Common myeloid progenitor, CD34-positive (primary cell): Measurements from ENCODE around the gene IQGAP3.
A peak's percentile ranks its signal among the peaks of the same experiment; 100 is the strongest.

Experiments
- CTCF ChIA-PET: fragments of 350-600 bp; sonication (Branson Sonifier 250); formaldehyde crosslinking; loops from one replicate; lab custom pipeline; 2021; ENCODE audit warnings: antibody characterized with exemption; lab: Charles Lee
- POLR2A ChIA-PET: fragments of 350-600 bp; sonication (Branson Sonifier 250); formaldehyde crosslinking; loops from one replicate; lab custom pipeline; 2021; ENCODE audit warnings: antibody characterized with exemption; lab: Charles Lee
- DNase-seq, 3 donors: peaks; one replicate each; pipeline versions ENCODE4 v3.0.0 to v3.0.0-alpha.2; 2013
- H3K27ac ChIP-seq, 2 experiments: 1 replicate in 1 of 2; 2 replicates in 1 of 2; pipeline ENCODE4 v1.7.0; 2013; ENCODE audit warnings: inconsistent platforms in 2 of 2, low read length in 2 of 2, mild to moderate bottlenecking in 2 of 2, low read depth in 1 of 2, moderate library complexity in 1 of 2; ENCODE audit not compliant: severe bottlenecking in 2 of 2, insufficient read depth in 1 of 2, poor library complexity in 1 of 2
- H3K27me3 ChIP-seq, 5 experiments: replicated peaks in 2 of 5; 1 replicate in 3 of 5; 2 replicates in 2 of 5; pipeline versions ENCODE4 v1.6.1 to v1.7.0; 2013; ENCODE audit warnings: low read length in 4 of 5, mild to moderate bottlenecking in 2 of 5, moderate library complexity in 2 of 5, inconsistent platforms in 1 of 5; ENCODE audit not compliant: insufficient read depth in 5 of 5, control insufficient read depth in 4 of 5
- H3K36me3 ChIP-seq, 4 experiments: 1 replicate in 2 of 4; 2 replicates in 2 of 4; pipeline versions ENCODE4 v1.6.1 to v1.7.0; 2013; ENCODE audit warnings: low read length in 3 of 4, control low read depth in 1 of 4, mild to moderate bottlenecking in 1 of 4; ENCODE audit not compliant: control insufficient read depth in 4 of 4, insufficient read depth in 4 of 4
- H3K4me1 ChIP-seq, 4 experiments: 1 replicate in 3 of 4; 2 replicates in 1 of 4; pipeline versions ENCODE4 v1.6.1 to v1.7.1; 2013; ENCODE audit warnings: low read length in 3 of 4, mild to moderate bottlenecking in 3 of 4, control low read depth in 1 of 4, inconsistent platforms in 1 of 4, moderate library complexity in 1 of 4; ENCODE audit not compliant: control insufficient read depth in 4 of 4, insufficient read depth in 4 of 4; ENCODE audit errors: control extremely low read depth in 1 of 4
- H3K4me3 ChIP-seq, 7 experiments: 1 replicate in 4 of 7; 2 replicates in 3 of 7; pipeline versions ENCODE4 v1.5.1 to v1.7.0; 2013; ENCODE audit warnings: mild to moderate bottlenecking in 7 of 7, low read length in 6 of 7, moderate library complexity in 6 of 7, inconsistent platforms in 2 of 7, low read depth in 2 of 7, control low read depth in 1 of 7; ENCODE audit not compliant: insufficient read depth in 4 of 7, control insufficient read depth in 1 of 7; ENCODE audit errors: extremely low read depth in 1 of 7
- H3K9me3 ChIP-seq, 5 experiments: 1 replicate in 4 of 5; 2 replicates in 1 of 5; pipeline versions ENCODE4 v1.6.1 to v1.7.1; 2013; ENCODE audit warnings: low read length in 4 of 5, mild to moderate bottlenecking in 2 of 5, inconsistent platforms in 1 of 5, low read depth in 1 of 5, moderate library complexity in 1 of 5; ENCODE audit not compliant: control insufficient read depth in 4 of 5, insufficient read depth in 2 of 5; ENCODE audit errors: control extremely low read depth in 1 of 5
- WGBS: methylation state at CpG from one replicate; pipeline ENCODE4 v1.1.5; 2013; ENCODE audit not compliant: insufficient coverage; 5-methylcytosine and 5-hydroxymethylcytosine counted together

Gene IQGAP3

GRCh38 chr1:156488566-156489165 is 83.7 kb downstream of the IQGAP3 start:
- ChIA-PET CTCF (interaction anchor here (0.5 to 11.7 kb wide), 14 partner anchors 8 to 512 kb away, joined by 3 to 114 read pairs (median 3); partner anchors contain the start of gene MEF2D), POLR2A (interaction anchor here (1.3 to 1.8 kb wide), 2 partner anchors 13 to 17 kb away, joined by 6 to 8 read pairs; partner anchors contain the start of gene MEF2D)
- no peak for DNase-seq
- Histone ChIP-seq H3K9me3 (no peaks in the 10 kb centered on the region), H3K36me3 (peaks cover 4 to 28% (median 11%) of the 10 kb centered on the region in 4 experiments), H3K4me3 (peak overlapping the region in 2 of 7 experiments; percentile 16 to 26), H3K27me3 (no peaks in the 10 kb centered on the region), H3K27ac (no peak overlapping the region), H3K4me1 (peaks cover 18 to 67% (median 61%) of the 10 kb centered on the region in 4 experiments)
- 68% methylated on average over 5 of the region's 5 CpGs for WGBS

DNA sequence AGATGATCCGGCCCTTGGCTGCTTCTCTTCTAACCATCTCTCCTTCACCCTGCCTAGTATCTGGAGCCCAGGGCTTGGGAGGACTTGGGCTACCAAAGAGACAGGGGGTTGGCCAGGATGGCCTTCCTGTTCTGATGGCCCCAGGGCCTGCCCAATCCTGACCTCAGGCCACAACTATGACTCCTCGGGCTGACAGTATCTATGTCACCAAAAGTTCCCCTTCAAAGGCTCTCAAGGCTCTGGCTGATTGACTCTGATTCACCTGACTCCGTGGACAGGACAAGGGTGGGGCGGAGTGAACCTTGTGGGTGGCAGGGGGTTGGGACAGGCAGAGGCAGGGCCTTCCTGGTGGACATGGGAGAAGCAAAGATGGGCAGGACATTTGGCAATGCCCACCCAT is 84.5 kb downstream of the IQGAP3 start:
- H3K4me1 ChIP-seq = peaks cover 14 to 59% (median 53%) of the 10 kb centered on the region in 4 experiments
- H3K27me3 ChIP-seq = no peaks in the 10 kb centered on the region
- H3K27ac ChIP-seq = peak overlapping the region in 1 of 2 experiments; percentile 44
- CTCF ChIA-PET = interaction anchor here (0.6 to 11.7 kb wide), 8 partner anchors 12 to 118 kb away, joined by 3 to 114 read pairs (median 4); partner anchors contain the start of gene MEF2D
- WGBS = 83% methylated on average over 2 of the region's 4 CpGs
- peaks cover 5 to 31% (median 16%) of the 10 kb centered on the region in 4 experiments for H3K36me3 ChIP-seq
- H3K4me3 ChIP-seq = no peak overlapping the region
- DNase-seq = no peak
- POLR2A ChIA-PET = no interaction called here
- no peaks in the 10 kb centered on the region for H3K9me3 ChIP-seq

DNA sequence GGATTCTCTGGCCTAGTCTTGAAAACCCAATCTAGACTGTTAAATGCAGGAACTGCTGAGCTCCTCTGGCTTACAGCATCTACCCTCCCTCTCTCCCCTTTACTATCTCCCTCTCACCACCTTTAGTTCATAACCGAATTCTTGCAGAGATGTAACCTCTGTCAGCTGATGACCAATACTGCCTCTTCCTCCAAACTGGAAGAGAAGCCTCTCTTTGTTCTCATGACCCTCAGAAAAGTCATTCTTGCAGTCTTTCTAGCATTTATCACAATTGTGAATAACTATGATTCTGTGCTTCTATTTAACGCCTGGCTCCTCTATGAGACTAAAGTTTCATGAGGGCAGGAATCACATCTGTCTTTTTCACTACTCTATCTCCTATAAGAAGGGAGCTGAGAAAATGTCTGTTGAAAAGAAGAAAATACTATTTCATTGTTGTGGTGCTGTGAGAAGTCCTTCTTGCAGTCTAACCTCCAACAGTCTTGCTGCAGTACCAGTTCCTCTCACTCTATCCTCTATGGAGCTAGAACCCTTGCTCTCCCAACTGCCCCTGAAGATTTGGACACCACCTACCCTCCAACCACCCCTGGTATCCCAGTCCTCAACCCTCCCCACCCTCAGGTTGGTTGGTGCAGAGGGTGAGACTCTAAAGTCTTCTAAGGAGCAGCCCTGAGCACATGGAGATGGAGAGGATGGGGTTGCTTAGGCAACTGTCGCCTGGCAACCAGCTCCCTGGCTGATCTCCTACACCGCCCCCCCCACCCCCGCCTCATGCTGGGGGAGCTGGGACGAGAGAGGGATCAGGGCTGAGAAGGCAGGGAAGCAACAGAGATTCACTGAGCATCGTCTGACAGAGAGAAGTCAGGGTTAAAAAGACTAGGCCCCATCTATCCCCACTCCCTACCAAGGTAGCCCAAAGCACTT is 85.7 kb downstream of the IQGAP3 start:
- CTCF ChIA-PET = interaction anchor here (0.9 to 11.7 kb wide), 8 partner anchors 8 to 136 kb away, joined by 3 to 114 read pairs (median 4); partner anchors contain the start of gene MEF2D
- Histone ChIP-seq H3K27ac (peak overlapping the region in 1 of 2 experiments; percentile 44), H3K9me3 (no peaks in the 10 kb centered on the region), H3K27me3 (no peaks in the 10 kb centered on the region), H3K36me3 (peaks cover 14 to 40% (median 23%) of the 10 kb centered on the region in 4 experiments), H3K4me1 (peaks cover 4 to 47% (median 41%) of the 10 kb centered on the region in 4 experiments), H3K4me3 (no peak overlapping the region)
- 91% methylated on average over 4 of the region's 7 CpGs for WGBS
- DNase-seq = no peak
- POLR2A ChIA-PET = interaction anchor here (1.0 to 1.2 kb wide), 2 partner anchors 12 to 15 kb away, joined by 3 to 4 read pairs; no protein-coding TSS in a partner anchor

- 97% methylated on average over 3 of the region's 3 CpGs for WGBS
- no peak for DNase-seq
- H3K4me1 ChIP-seq = peaks cover 2 to 43% (median 37%) of the 10 kb centered on the region in 4 experiments
- ChIA-PET POLR2A (interaction anchor here (0.5 to 1.2 kb wide), 3 partner anchors 13 to 112 kb away, joined by 3 to 4 read pairs (median 3); no protein-coding TSS in a partner anchor), CTCF (interaction anchor here (0.9 to 11.7 kb wide), 10 partner anchors 9 to 136 kb away, joined by 3 to 114 read pairs (median 5); partner anchors contain the start of gene MEF2D)
- no peaks in the 10 kb centered on the region for H3K9me3 ChIP-seq
- H3K27me3 ChIP-seq = no peaks in the 10 kb centered on the region
- no peak overlapping the region for H3K27ac ChIP-seq
- H3K4me3 ChIP-seq = no peak overlapping the region
- H3K36me3 ChIP-seq = peaks cover 18 to 44% (median 28%) of the 10 kb centered on the region in 4 experiments
Observed at GRCh38 chr1:156485984-156486383, 86.4 kb downstream of the IQGAP3 start.

DNA sequence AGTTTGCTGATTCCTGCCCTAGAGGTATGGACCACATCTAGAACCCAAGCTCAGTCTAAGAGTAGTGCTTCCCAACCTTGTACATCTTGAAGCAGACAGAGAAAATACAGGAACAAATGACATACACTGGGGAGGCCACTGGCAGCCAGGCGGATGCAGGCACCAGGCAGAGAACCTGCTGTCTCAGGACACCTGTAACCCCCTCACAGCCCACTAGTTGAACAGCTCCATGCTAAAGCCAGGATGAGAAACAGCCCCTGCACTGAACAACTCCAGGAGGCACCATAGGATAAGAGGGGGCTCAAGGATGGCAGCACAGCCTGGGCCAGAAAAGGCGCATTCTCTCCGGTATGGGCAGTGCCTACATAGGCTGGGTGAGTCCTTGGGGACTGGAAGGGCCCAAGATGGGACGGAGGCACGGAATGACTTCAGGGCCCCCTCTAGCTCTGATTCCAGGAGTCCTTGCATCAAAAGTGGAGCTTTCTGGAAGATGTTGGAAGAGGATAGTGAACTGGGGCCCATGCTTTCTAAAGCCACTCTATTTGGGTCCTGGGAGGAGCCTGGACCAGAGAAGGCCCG is 87.8 kb downstream of the IQGAP3 start:
- ChIA-PET POLR2A (no interaction called here), CTCF (interaction anchor here (0.6 to 11.7 kb wide), 12 partner anchors 16 to 124 kb away, joined by 3 to 114 read pairs (median 5); partner anchors contain the start of gene MEF2D)
- H3K9me3 ChIP-seq = no peaks in the 10 kb centered on the region
- H3K4me3 ChIP-seq = no peak overlapping the region
- peak overlapping the region in 1 of 2 experiments; percentile 1 for H3K27ac ChIP-seq
- peaks cover 2 to 43% (median 30%) of the 10 kb centered on the region in 4 experiments for H3K4me1 ChIP-seq
- no peak for DNase-seq
- H3K27me3 ChIP-seq = no peaks in the 10 kb centered on the region
- peaks cover 20 to 57% (median 38%) of the 10 kb centered on the region in 4 experiments for H3K36me3 ChIP-seq
- WGBS = 99% methylated on average over 5 of the region's 6 CpGs

DNA sequence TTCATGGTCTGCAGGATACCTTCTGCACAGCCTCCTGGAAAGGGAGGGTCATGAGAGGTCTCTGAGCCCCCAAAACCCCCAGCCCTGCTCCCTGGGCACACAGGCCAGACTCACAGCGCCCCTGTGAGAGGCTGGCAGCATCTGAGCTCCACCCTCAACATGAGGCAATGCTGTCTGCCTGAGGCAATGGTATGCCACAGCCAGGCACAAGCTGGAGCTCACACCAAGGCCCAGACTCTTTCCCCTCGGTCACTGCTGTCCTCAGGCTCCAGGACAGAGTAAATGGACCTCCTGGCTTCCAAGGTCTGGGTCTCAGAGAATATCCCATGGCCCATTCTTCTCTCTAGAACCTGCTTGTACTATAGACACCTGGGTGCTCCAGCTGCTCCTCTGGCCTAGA is 89.0 kb downstream of the IQGAP3 start:
- ChIA-PET POLR2A (no interaction called here), CTCF (interaction anchor here (1.1 to 6.3 kb wide), 7 partner anchors 17 to 125 kb away, joined by 3 to 104 read pairs (median 4); partner anchors contain the start of gene MEF2D)
- H3K9me3 ChIP-seq = no peaks in the 10 kb centered on the region
- H3K27ac ChIP-seq = no peak overlapping the region
- peaks cover 2 to 32% (median 18%) of the 10 kb centered on the region in 4 experiments for H3K4me1 ChIP-seq
- H3K4me3 ChIP-seq = no peak overlapping the region
- no peak for DNase-seq
- H3K36me3 ChIP-seq = peaks cover 29 to 67% (median 47%) of the 10 kb centered on the region in 4 experiments
- 100% methylated on average over 1 of the region's 2 CpGs for WGBS
- H3K27me3 ChIP-seq = no peaks in the 10 kb centered on the region
